Neural progenitor cell (in vitro differentiated cells): Measurements from ENCODE around the gene SMDT1. TPM values are rescaled to one million over a fixed set of nuclear protein-coding genes. Genes with fewer than 3 reads are reported as not detected.
"Not testable (repeated sequence)": the region's sequence is repeated elsewhere in the genome, so short reads cannot be mapped to it uniquely, and the experiment has no call there.

ENCODE experiments used
- DNase-seq: peaks from one replicate; pipeline ENCODE4 v3.0.0-alpha.2; 2016; ENCODE audit warnings: low spot score
- H2AFZ ChIP-seq: fragments of 200-600 bp; sonication (generic); replicated peaks from 2 replicates; pipeline ENCODE4 v1.6.1; 2016; ENCODE audit warnings: antibody characterized with exemption
- H3F3A ChIP-seq: fragments of 200-600 bp; sonication (generic); 2 replicates; pipeline ENCODE4 v1.6.1; 2016; ENCODE audit warnings: antibody characterized with exemption, low read depth
- H3K27ac ChIP-seq: fragments of 200-600 bp; sonication (generic); 2 replicates; pipeline ENCODE4 v1.5.1; 2016; ENCODE audit warnings: mild to moderate bottlenecking
- H3K27me3 ChIP-seq: fragments of 200-600 bp; sonication (generic); 2 replicates; pipeline ENCODE4 v1.6.1; 2016; ENCODE audit warnings: mild to moderate bottlenecking, moderate library complexity
- H3K36me3 ChIP-seq: fragments of 200-600 bp; sonication (generic); 2 replicates; pipeline ENCODE4 v1.5.1; 2016
- H3K4me1 ChIP-seq: fragments of 200-600 bp; sonication (generic); 2 replicates; pipeline ENCODE4 v1.6.1; 2016; ENCODE audit warnings: mixed run types
- H3K4me2 ChIP-seq: fragments of 200-600 bp; sonication (generic); 2 replicates; pipeline ENCODE4 v1.6.1; 2016
- H3K4me3 ChIP-seq: fragments of 200-600 bp; sonication (generic); 2 replicates; pipeline ENCODE4 v1.5.1; 2016
- H3K79me2 ChIP-seq: fragments of 200-600 bp; sonication (generic); 2 replicates; pipeline ENCODE4 v1.6.1; 2016; ENCODE audit warnings: low read depth
- H3K9ac ChIP-seq: fragments of 200-600 bp; sonication (generic); 2 replicates; pipeline ENCODE4 v1.6.1; 2016
- H3K9me3 ChIP-seq: fragments of 200-600 bp; sonication (generic); 2 replicates; pipeline ENCODE4 v1.5.1; 2016; ENCODE audit warnings: low read depth
- H4K20me1 ChIP-seq: fragments of 200-600 bp; sonication (generic); 2 replicates; pipeline ENCODE4 v1.6.1; 2016; ENCODE audit warnings: low read depth
- H3K27ac Mint-ChIP-seq: 3 replicates; pipeline ENCODE4 v1.8.0; 2021; ENCODE audit warnings: mixed read lengths
- H3K27me3 Mint-ChIP-seq: 2 replicates; pipeline ENCODE4 v1.8.0; 2022; ENCODE audit warnings: low read depth, mild to moderate bottlenecking, inconsistent platforms, moderate library complexity, mixed read lengths; ENCODE audit not compliant: insufficient read depth
- H3K36me3 Mint-ChIP-seq: 3 replicates; pipeline ENCODE4 v1.8.0; 2021; ENCODE audit warnings: mixed read lengths
- H3K4me1 Mint-ChIP-seq: 3 replicates; pipeline ENCODE4 v1.8.0; 2021; ENCODE audit warnings: mixed read lengths
- H3K4me3 Mint-ChIP-seq: 3 replicates; pipeline ENCODE4 v1.8.0; 2021; ENCODE audit warnings: mild to moderate bottlenecking, moderate library complexity, mixed read lengths
- H3K9me3 Mint-ChIP-seq: 3 replicates; pipeline ENCODE4 v1.8.0; 2020; ENCODE audit warnings: mixed read lengths
- EZH2 ChIP-seq: fragments of 200-600 bp; sonication (generic); IDR thresholded peaks from 2 replicates; pipeline ENCODE4 v1.6.1; 2017; ENCODE audit warnings: antibody characterized with exemption, mild to moderate bottlenecking, moderate library complexity
- EZH2phosphoT487 ChIP-seq: fragments of 200-600 bp; sonication (generic); IDR thresholded peaks from 2 replicates; pipeline ENCODE4 v1.6.1; 2017; ENCODE audit warnings: antibody characterized with exemption
- total RNA-seq: library from RNA; depleted of rRNA; stranded (reverse); fragments of >200 nt; gene quantifications from 2 replicates; pipeline ENCODE4 v1.2.3, GENCODE V29; 2015; ENCODE audit warnings: low replicate concordance
- TF ChIP-seq, protein P1 (sequence below): fragments of 200-600 bp; sonication (generic); IDR thresholded peaks from 2 replicates; pipeline ENCODE4 v1.5.1; 2017; ENCODE audit warnings: antibody characterized with exemption, mild to moderate bottlenecking

SMDT1 gene
- total RNA-seq, 1 donor from 2014 or later, result 2.9 TPM

DNA sequence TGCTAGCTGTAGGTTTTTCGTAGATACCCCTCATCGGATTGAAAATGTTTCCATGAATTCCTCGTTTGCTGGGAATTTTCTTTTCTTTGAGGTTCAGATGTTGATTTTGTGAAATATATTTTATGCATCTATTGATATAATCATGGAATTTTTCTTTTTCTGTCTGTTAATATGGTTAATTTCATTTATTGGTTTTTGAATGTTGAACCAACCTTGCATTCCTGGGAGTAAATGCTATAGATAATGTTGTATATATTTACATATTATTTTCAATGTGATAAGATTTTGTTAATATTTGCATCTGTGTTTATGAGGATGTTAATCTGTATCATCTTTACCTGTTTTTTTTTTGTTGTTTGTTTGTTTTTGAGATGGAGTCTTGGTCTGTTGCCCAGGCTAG lies 21.7 kb downstream of the SMDT1 start:
- Histone ChIP-seq H3K9ac (no peak overlapping the region), H3K79me2 (no peaks in the 10 kb centered on the region), H3K4me3 (no peak overlapping the region), H3K27ac (no peak overlapping the region), H4K20me1 (no peaks in the 10 kb centered on the region), H3K4me2 (no peak overlapping the region), H3F3A (no peaks in the 10 kb centered on the region), H3K9me3 (no peaks in the 10 kb centered on the region), H3K4me1 (no peaks in the 10 kb centered on the region), H2AFZ (no peak overlapping the region), H3K27me3 (no peaks in the 10 kb centered on the region), H3K36me3 (no peaks in the 10 kb centered on the region)
- peaks cover 48% of the 10 kb centered on the region for H3K9me3 Mint-ChIP-seq
- DNase-seq, result no peak
- no peak overlapping the region for H3K4me3 Mint-ChIP-seq
- TF ChIP-seq, protein P1, sequence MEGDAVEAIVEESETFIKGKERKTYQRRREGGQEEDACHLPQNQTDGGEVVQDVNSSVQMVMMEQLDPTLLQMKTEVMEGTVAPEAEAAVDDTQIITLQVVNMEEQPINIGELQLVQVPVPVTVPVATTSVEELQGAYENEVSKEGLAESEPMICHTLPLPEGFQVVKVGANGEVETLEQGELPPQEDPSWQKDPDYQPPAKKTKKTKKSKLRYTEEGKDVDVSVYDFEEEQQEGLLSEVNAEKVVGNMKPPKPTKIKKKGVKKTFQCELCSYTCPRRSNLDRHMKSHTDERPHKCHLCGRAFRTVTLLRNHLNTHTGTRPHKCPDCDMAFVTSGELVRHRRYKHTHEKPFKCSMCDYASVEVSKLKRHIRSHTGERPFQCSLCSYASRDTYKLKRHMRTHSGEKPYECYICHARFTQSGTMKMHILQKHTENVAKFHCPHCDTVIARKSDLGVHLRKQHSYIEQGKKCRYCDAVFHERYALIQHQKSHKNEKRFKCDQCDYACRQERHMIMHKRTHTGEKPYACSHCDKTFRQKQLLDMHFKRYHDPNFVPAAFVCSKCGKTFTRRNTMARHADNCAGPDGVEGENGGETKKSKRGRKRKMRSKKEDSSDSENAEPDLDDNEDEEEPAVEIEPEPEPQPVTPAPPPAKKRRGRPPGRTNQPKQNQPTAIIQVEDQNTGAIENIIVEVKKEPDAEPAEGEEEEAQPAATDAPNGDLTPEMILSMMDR, result no peak
- TF ChIP-seq EZH2 (no peak), EZH2phosphoT487 (no peak)
- H3K4me1 Mint-ChIP-seq, result no peaks in the 10 kb centered on the region
- H3K27me3 Mint-ChIP-seq, result no peaks in the 10 kb centered on the region
- H3K27ac Mint-ChIP-seq, result no peak overlapping the region
- H3K36me3 Mint-ChIP-seq, result peaks cover 34% of the 10 kb centered on the region

DNA sequence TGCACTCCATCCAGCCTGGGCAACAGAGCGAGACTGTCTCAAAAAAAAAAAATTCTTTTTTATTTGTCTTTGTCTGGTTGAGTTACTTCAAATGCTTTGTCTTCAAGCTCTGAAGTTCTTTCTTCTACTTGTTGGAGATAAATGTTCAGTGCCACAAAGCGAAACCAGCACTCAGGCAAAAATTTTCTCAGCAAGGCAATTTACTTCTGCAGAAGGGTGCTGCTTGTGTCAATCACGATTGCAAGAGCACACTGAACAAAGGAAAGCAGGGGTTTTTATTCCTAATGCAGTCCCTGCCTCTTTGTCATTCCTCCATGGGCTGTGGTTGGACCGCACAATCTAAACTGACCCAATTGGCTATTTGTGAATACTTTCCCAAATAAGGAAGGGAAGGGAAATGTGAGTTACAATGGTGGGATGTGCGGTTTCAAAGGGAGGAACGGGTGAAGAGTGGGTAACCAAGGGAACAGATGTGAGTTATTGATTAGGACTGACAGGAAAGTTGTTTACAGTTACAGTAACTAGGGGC lies 24.9 kb downstream of the SMDT1 start:
- H3K4me3 Mint-ChIP-seq, H3K27me3 Mint-ChIP-seq, H3K27me3 ChIP-seq, H3K27ac Mint-ChIP-seq, H3K27ac ChIP-seq, H2AFZ ChIP-seq, H3K36me3 ChIP-seq, H3K79me2 ChIP-seq, H3F3A ChIP-seq, H3K9ac ChIP-seq, DNase-seq, H4K20me1 ChIP-seq, H3K4me2 ChIP-seq, H3K9me3 ChIP-seq, H3K4me3 ChIP-seq, H3K4me1 Mint-ChIP-seq, H3K4me1 ChIP-seq: not testable (repeated sequence)
- peaks cover 16% of the 10 kb centered on the region for H3K36me3 Mint-ChIP-seq
- H3K9me3 Mint-ChIP-seq, result peaks cover 31% of the 10 kb centered on the region

DNA sequence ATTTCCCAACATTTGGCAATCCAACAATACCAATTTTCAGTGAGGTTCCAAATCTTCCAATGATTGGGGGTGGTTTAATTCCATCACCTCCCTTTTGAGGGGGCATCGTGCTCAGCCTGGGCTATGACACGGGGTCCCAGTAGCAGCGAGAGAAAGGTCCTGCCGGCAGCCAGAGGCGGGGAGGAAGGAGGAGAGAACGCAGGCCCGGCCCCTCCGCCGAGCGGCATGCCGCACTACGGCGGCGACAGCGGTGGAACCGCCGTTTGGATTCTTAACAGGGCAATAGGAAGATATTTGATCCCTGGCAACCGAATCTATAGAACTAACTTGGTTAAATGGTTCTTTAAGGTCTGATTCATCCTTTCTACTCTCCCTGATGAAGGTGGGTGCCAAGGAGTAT lies 29.3 kb downstream of the SMDT1 start:
- no peak overlapping the region for H3K27ac Mint-ChIP-seq
- no peak overlapping the region for H3K4me2 ChIP-seq
- DNase-seq, result no peak

DNA sequence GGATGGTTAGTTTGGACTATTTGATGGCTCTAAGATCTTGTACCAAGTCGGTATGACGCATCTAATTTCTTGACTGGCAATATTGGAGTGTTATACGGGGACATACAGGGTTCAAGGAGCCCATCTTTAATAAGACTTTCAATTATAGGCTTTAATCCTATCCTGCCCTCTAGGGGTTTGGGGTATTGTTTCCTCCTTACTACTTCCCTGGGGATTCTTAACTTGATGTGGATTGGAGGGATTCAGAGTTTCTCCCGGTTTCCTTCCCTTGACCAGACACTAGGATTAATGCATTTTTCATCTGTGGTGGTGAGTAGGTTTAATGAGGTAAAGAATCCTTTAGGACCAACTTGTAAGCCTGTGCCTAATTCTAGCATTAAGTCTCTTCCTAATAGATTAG lies 32.3 kb downstream of the SMDT1 start:
- Mint-ChIP-seq H3K27me3 (peaks cover 2% of the 10 kb centered on the region), H3K9me3 (peaks cover 26% of the 10 kb centered on the region), H3K27ac (no peak overlapping the region), H3K4me3 (no peak overlapping the region), H3K36me3 (peaks cover 12% of the 10 kb centered on the region), H3K4me1 (peaks cover 10% of the 10 kb centered on the region)
- DNase-seq, result no peak
- TF ChIP-seq, protein P1, result peak; percentile 11
- TF ChIP-seq EZH2 (no peak), EZH2phosphoT487 (no peak)
- H3K4me2 ChIP-seq, result no peak overlapping the region
- H2AFZ ChIP-seq, result no peak overlapping the region
- H3K9ac ChIP-seq, result no peak overlapping the region
- peaks cover 15% of the 10 kb centered on the region for H3K4me1 ChIP-seq
- no peaks in the 10 kb centered on the region for H3K79me2 ChIP-seq
- H3K36me3 ChIP-seq, result no peaks in the 10 kb centered on the region
- peaks cover 19% of the 10 kb centered on the region for H3K27me3 ChIP-seq
- H3K27ac ChIP-seq, result no peak overlapping the region
- H3F3A ChIP-seq, result peaks cover 4% of the 10 kb centered on the region
- H4K20me1 ChIP-seq, result no peaks in the 10 kb centered on the region
- no peak overlapping the region for H3K4me3 ChIP-seq
- no peaks in the 10 kb centered on the region for H3K9me3 ChIP-seq

More for the DNA sequence above, 29.3 kb downstream of the SMDT1 start:
- H3K36me3 ChIP-seq, result no peaks in the 10 kb centered on the region
- TF ChIP-seq EZH2, result no peak
- TF ChIP-seq EZH2phosphoT487, result no peak
- TF ChIP-seq, protein P1, result no peak
- peaks cover 12% of the 10 kb centered on the region for H3K4me1 ChIP-seq
- Mint-ChIP-seq H3K36me3 (peaks cover 6% of the 10 kb centered on the region), H3K9me3 (peaks cover 14% of the 10 kb centered on the region), H3K27me3 (no peaks in the 10 kb centered on the region), H3K4me3 (no peak overlapping the region), H3K4me1 (peaks cover 10% of the 10 kb centered on the region)
- no peaks in the 10 kb centered on the region for H4K20me1 ChIP-seq
- H3K27ac ChIP-seq, result no peak overlapping the region
- no peak overlapping the region for H2AFZ ChIP-seq
- H3K27me3 ChIP-seq, result peaks cover 6% of the 10 kb centered on the region
- H3K9me3 ChIP-seq, result no peaks in the 10 kb centered on the region
- no peak overlapping the region for H3K4me3 ChIP-seq
- no peaks in the 10 kb centered on the region for H3K79me2 ChIP-seq
- H3K9ac ChIP-seq, result no peak overlapping the region
- H3F3A ChIP-seq, result peaks cover under 1% of the 10 kb centered on the region
